GM12872 (cell line): ENCODE data around the gene TMEM181.

Experiments
- CTCF ChIP-seq: IDR thresholded peaks from 3 replicates; pipeline ENCODE4 v1.5.1; 2011; ENCODE audit warnings: low read depth, mild to moderate bottlenecking, low read length, moderate library complexity; ENCODE audit not compliant: insufficient read depth

Gene TMEM181

GRCh38 chr6:158568549-158568948, 8.7 kb downstream of the TMEM181 start:
- no peak for TF ChIP-seq CTCF

- no peak for TF ChIP-seq CTCF
These were observed 9.1 kb downstream of the TMEM181 start for GRCh38 chr6:158569036-158569435.

- TF ChIP-seq CTCF = no peak
These were observed 10.7 kb downstream of the TMEM181 start for GRCh38 chr6:158570681-158570962.

GRCh38 chr6:158571826-158572652, 12.1 kb downstream of the TMEM181 start:
- no peak for TF ChIP-seq CTCF

- no peak for TF ChIP-seq CTCF
These were observed 13.0 kb downstream of the TMEM181 start for GRCh38 chr6:158572653-158573541.

- no peak for TF ChIP-seq CTCF
These were observed 13.6 kb downstream of the TMEM181 start for GRCh38 chr6:158573542-158573931.

GRCh38 chr6:158574800-158575199, 14.9 kb downstream of the TMEM181 start:
- no peak for TF ChIP-seq CTCF
